ENCODE data around the gene CGN. TPM values are rescaled to one million over a fixed set of nuclear protein-coding genes. Genes with fewer than 3 reads are reported as not detected.
A peak's percentile ranks its signal among the peaks of the same experiment; 100 is the strongest.

Gene CGN
- total RNA-seq, 1 donor from 2014 or later: 2.0 TPM

DNA sequence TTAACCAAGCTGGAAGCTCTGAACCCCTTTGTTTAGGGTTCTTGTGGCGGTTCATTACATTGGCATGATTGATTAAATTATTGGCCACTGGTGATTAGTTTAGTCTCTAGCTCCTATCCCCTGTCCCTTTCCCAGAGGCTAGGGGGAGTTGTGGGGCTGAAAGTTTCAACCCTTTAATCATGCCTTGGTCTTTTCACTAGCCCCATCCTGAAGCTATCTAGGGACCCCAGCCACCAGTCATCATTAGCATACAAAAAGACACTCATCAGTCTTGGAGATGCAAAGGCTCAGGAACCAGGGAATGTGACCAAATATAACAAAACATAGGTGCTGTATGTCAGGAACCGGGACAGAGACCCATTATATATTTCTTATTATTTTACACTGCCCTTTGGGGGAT, 66.0 kb downstream of the CGN start:
- intact Hi-C loops (cut with DNase I): no loop called here
- ATAC-seq: no peak
- DNase-seq (ENCODE audit: low spot score): no peak

DNA sequence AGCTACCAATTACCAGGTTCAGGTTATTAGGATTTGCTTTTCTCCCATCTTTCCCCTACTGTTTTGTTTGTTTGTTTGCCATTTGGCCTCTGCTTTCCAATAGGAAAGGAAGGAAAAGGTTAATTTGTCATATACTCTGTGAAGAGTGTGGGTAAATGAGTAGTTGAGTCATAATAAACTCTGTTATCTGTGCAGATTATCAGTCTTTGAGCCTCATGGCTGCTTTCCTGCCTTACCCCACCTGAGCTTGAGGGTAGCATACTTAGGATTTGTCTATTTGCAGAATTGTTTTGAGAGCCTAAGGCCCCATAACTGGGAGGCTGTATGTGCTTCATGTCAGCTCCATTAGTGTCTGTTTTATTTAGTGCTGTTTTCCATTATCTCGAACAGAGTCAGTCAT, 67.8 kb downstream of the CGN start:
- DNase-seq (ENCODE audit: low spot score) (no peak), ATAC-seq (no peak)
- intact Hi-C loops (cut with DNase I): no loop called here

DNA sequence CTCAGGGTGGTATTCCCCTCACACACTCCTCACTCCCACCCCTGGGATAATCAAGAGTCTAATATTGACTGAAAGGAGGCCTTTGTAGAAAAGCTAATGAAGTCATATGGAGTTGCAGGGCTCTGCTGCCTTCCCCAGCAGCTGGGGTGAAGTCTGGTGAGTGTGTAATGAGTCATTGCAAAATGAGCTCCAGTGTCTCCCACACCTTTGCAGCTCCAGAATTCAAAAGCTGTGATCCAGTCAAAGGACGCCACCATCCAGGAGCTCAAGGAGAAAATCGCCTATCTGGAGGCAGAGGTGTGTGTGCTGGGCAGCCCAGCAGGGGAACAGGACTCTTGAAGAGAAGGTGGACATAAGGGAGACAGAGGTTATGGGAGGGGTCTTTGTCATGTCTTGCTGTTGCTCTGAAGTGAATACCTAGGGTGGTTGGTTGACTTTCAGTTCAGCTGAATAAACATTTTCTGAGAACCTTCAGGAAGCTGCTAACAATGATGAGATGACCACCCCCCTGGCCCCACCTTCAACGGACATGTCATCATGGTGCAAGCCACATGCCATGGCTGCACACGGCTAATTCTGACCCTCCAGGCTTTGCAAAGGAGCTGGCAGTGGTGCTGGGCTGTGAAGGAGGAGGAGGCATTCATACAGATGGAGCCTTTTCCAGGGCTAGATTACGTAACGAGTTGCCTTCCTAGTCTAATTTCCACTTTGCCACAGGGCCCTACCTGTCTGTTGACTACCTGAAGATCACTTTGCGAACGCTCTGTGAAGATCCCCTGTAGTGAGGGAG, 68.4 kb downstream of the CGN start:
- DNase-seq (ENCODE audit: low spot score) (no peak), ATAC-seq (no peak)

GRCh38 chr1:151581451-151581850, 70.3 kb downstream of the CGN start:
- no peak for ATAC-seq
- DNase-seq (ENCODE audit: low spot score): no peak
- intact Hi-C loops (cut with DNase I): no loop called here

More for the DNA sequence above, 68.4 kb downstream of the CGN start:
- intact Hi-C loops (cut with DNase I): no loop called here

DNA sequence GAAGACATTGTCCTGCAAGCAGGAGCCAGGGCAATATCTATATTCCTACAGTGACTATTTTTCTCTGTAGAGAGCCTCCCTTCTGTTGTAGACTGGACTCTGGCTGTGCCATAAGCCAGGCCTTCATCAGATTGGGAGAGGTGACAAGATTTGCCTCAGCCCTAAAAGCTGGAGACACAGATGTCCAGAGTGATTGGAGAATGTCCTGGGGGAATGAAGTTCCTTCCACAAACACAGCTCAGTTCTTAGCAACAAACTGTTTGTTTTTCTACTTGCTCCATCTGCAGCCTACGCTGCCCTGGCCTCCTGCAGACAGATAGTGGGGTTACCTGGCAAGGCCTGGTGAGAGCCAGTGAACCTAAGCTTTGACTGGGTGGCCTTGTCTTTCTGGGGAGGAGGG, 70.7 kb downstream of the CGN start:
- ATAC-seq (peak; percentile 77), DNase-seq (ENCODE audit: low spot score) (no peak)
- intact Hi-C loops (cut with DNase I): no loop called here

DNA sequence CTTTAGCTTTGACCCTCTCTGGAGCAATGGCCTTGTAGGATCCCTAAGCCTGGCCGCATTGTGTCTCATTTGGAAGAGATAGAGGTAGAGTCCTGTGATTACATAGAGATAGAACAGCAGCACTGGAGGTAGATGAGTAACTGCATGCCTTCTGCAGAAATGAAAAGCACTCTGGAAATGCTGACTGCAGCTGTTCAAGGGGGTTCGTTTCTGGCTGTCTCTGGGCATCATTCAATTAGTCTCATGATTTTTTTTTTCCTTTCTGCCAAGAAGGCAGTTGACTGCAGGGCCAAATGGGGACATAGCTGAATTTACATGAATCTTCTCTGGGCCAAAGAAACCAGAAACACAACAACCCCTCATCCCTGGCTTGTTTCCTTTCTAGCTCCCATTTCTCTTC, 72.6 kb downstream of the CGN start:
- DNase-seq (ENCODE audit: low spot score): no peak
- intact Hi-C loops (cut with DNase I): no loop called here
- ATAC-seq: no peak

DNA sequence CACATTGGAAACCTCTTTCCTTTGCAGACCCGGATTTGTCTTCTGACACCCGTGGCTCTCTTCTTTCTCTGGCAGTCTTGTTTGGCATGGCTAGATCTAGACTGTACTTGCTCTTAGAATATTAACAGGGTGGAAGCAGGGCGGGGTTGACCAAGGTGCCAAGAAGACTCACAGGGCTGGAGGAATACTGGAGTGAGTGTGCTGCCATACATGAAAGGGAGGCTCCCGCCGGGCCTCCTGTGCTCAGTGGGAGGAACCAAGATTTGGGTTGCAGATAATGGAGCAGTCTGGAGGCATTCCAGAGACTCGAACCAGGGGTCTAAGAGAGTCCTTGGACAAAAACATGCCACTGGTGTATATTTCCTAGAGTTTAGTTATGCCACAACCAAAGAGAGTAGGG, 73.1 kb downstream of the CGN start:
- intact Hi-C loops (cut with DNase I): no loop called here
- DNase-seq (ENCODE audit: low spot score) (no peak), ATAC-seq (no peak)

DNA sequence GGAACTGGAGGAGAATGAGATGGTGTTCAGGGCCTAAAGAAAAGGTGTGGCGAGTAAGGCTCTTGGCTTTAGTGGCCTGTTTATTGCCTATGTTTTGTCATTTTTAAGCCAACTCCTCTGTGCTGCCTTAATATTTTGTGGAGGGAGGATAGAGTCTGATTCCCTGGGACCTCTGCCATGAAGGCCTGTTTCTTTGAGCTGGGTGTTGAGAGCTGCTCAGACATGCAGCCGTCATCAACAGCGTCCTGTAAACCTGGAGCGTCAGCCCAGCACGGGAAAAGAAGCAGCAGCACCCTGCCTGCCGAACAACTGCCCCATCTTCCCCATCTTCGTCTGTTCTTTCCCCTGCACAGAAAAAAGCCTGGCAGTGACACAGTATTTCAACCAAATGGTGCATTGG, 73.6 kb downstream of the CGN start:
- DNase-seq (ENCODE audit: low spot score) (no peak), ATAC-seq (no peak)
- intact Hi-C loops (cut with DNase I): no loop called here

GRCh38 chr1:151585622-151586021, 74.4 kb downstream of the CGN start:
- no peak for ATAC-seq
- intact Hi-C loops (cut with DNase I): no loop called here
- DNase-seq (ENCODE audit: low spot score): no peak

Small RNA genes lying within 50 kb of the gene (microRNA-seq; reads per million reads assigned to microRNA genes)
- not detected for gene MIR554

Other genes starting within 250 kb of the CGN start
- gene ZNF687, start 229.1 kb upstream of the CGN start, total RNA-seq: 18.8 TPM
- 71.4 TPM for gene PI4KB, start 184.0 kb upstream of the CGN start, total RNA-seq
- 30.9 TPM for gene RFX5, start 164.1 kb upstream of the CGN start, total RNA-seq
- gene SELENBP1, start 138.7 kb upstream of the CGN start, total RNA-seq: 71.9 TPM
- gene PSMB4, start 111.8 kb upstream of the CGN start, total RNA-seq: 160 TPM
- gene POGZ, start 51.9 kb upstream of the CGN start, total RNA-seq: 165 TPM
- gene TUFT1, start 28.9 kb downstream of the CGN start, total RNA-seq: 3.2 TPM
- gene SNX27, start 100.7 kb downstream of the CGN start, total RNA-seq: 60.4 TPM
- gene CELF3, start 205.4 kb downstream of the CGN start, total RNA-seq: 0.36 TPM
- gene RIIAD1, start 210.1 kb downstream of the CGN start, total RNA-seq: 1.1 TPM

Data from sciatic nerve (tissue), 2 donors.